T-helper 1 cell treated with Interleukin-12 subunit alpha and Interleukin-12 subunit beta and Interleukin-4 antibody, amounts not matched to agents 30 μg/mL and 1 μg/mL, for 36 hours (primary cell): ENCODE measurements around the gene ITPK1.

Experiments
- H3K27ac Mint-ChIP-seq: one replicate; pipeline ENCODE4 v1.8.0; 2021; ENCODE audit warnings: mild to moderate bottlenecking, mixed read lengths
- H3K27me3 Mint-ChIP-seq: one replicate; pipeline ENCODE4 v1.8.0; 2021; ENCODE audit warnings: low read depth, mixed read lengths
- H3K36me3 Mint-ChIP-seq: one replicate; pipeline ENCODE4 v1.8.0; 2021; ENCODE audit warnings: low read depth, mixed read lengths
- H3K4me1 Mint-ChIP-seq: one replicate; pipeline ENCODE4 v1.8.0; 2021; ENCODE audit warnings: low read depth, mixed read lengths
- H3K4me3 Mint-ChIP-seq: one replicate; pipeline ENCODE4 v1.8.0; 2021; ENCODE audit warnings: mild to moderate bottlenecking, moderate library complexity, mixed read lengths
- H3K9me3 Mint-ChIP-seq: one replicate; pipeline ENCODE4 v1.8.0; 2021; ENCODE audit warnings: mixed read lengths

ITPK1 gene

DNA sequence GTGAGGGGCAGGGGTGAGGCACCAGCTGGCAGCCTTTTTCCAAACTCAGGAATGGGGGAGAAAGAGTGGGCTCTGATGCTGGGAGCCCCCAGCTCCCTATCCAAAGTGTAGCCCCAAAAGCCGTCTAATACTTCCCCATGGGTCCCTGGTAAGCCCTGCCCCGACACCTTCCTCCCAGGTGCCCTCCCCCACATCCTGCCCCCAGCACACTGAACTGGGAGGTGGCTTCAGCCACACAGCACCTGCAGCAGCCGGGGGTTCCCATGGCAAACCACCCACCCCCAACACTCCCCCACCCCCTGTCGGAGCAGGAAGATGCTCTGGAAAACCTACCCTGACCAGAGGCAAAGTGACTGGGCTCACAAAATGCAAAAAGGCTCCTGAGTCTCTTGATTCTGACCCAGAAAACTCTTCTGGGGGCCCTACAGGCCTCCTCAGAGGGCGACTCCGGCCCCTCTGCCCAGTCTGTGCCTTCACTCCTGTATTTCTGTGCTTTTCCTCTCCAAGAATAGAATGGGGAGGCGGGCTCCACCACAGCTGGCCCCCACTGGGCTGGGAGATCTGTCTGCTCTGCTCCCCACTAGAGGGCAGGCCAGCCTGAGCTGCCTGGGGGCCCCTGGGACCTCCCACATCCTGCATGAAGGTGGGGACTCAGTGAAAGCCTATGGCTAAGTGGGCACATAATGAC lies 81.6 kb downstream of the ITPK1 start:
- Mint-ChIP-seq H3K4me1 (peaks cover 20% of the 10 kb centered on the region), H3K4me3 (peak overlapping the region; percentile 44), H3K36me3 (no peaks in the 10 kb centered on the region), H3K9me3 (no peaks in the 10 kb centered on the region), H3K27me3 (no peaks in the 10 kb centered on the region), H3K27ac (peak overlapping the region; percentile 61)

DNA sequence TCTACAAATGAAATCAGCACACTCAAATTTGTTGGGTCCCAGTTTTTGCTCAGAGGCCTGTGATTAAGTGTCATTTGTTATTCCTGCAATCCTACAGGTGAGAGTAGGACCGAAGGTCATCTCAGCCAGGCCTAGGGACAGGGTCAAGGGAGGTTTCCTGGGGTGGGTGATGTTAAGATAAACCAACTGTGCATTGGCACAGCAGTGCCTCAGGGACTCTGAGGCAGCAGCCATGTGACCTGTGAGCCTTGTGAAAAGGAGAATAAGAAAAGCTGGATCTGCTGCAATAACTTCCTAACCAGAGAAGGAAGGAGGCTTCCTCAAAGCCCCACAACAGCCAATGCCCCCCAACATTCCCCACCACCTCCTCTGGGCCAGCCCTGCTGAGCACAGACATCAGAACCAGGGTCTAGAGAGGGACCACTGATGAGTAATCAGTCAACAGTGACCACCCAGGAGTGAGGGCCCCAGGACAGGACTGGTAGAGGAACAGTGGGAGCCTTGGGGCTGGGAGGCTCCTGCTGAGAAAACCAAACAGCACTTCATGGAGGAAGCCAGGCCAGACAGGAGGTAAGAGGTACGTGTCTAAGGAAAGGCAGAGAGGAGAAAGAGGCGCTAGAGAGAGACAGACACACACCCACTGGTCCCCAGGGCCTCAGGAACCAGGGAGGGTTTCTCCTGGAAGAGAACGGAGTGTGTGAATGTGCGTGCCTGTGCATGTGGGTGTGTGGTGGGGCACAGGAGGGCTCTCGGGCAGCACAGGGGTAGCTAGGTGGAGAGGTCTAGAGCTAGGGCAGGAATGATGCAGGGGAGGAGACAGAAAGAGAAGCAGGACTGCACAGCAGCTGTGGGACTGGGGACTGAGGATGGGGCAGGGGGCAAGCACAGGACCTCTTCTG lies 82.4 kb downstream of the ITPK1 start:
- Mint-ChIP-seq H3K27me3 (no peaks in the 10 kb centered on the region), H3K4me3 (no peak overlapping the region), H3K36me3 (no peaks in the 10 kb centered on the region), H3K4me1 (peaks cover 18% of the 10 kb centered on the region), H3K27ac (peak overlapping the region; percentile 51), H3K9me3 (no peaks in the 10 kb centered on the region)

DNA sequence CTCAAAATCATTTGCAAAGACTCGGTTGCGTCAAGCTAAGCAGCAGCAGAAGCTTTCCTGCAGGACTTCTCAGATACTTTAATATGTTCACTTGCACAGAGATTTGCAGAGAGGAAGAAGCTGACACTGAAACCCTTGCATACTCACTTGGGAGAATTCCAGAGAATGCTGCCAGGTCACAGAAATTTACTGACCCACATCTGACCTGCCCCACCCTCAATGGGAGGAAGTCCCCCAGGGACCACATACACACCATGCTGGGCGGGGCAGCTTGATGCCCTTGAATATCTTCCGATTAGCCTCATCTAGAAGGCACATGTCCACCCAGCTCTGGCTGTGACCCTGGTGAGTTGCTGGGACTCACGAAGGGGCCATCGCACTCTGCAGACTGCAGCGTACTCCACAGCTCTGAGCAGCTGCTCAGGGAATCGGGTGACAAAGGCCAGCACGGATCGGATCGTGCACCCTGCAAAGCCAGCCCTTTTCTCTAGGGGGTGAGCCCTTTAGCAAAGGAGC lies 83.2 kb downstream of the ITPK1 start:
- peaks cover 18% of the 10 kb centered on the region for H3K4me1 Mint-ChIP-seq
- no peak overlapping the region for H3K27ac Mint-ChIP-seq
- H3K4me3 Mint-ChIP-seq, result no peak overlapping the region

DNA sequence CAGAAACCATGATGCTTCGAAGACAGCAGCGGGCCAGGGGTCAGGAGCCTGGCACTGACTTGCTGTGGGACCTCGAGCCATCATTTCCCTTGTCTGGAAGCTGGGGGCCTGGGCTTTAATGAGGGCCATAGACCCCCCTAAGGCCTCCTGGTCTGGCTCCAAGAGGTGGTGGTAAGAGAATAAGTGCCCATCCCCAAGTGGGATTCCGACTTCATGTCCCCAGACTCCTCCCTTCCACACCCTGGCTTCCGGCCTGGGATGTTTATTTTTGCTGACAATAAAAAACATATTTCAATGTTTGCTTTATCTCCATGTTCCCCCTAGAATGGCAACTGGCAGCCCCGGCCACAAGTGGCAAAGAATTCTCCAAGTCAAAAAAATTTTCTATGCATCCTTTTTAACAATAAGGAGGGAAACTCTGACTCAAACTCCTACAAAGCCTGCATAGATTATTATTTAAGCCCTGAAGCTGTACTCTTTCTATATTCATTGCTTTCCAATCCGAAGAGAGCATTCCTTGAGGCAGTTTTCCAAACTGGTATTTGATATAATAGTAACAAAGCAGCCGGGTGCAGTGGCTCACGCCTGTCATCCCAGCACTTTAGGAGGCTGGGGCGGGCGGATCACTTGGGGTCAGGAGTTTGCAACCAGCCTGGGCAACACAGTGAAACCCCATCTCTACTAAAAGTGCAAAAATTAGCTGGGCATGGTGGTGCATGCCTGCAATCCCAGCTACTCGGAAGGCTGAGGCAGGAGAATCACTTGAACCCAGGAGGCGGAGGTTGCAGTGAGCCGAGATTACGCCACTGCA lies 84.0 kb downstream of the ITPK1 start:
- H3K4me1 Mint-ChIP-seq, result peaks cover 18% of the 10 kb centered on the region
- H3K9me3 Mint-ChIP-seq, result no peaks in the 10 kb centered on the region
- no peaks in the 10 kb centered on the region for H3K27me3 Mint-ChIP-seq
- no peaks in the 10 kb centered on the region for H3K36me3 Mint-ChIP-seq
- no peak overlapping the region for H3K4me3 Mint-ChIP-seq
- no peak overlapping the region for H3K27ac Mint-ChIP-seq

More for the DNA sequence above, 83.2 kb downstream of the ITPK1 start:
- Mint-ChIP-seq H3K9me3 (no peaks in the 10 kb centered on the region), H3K36me3 (no peaks in the 10 kb centered on the region), H3K27me3 (no peaks in the 10 kb centered on the region)

DNA sequence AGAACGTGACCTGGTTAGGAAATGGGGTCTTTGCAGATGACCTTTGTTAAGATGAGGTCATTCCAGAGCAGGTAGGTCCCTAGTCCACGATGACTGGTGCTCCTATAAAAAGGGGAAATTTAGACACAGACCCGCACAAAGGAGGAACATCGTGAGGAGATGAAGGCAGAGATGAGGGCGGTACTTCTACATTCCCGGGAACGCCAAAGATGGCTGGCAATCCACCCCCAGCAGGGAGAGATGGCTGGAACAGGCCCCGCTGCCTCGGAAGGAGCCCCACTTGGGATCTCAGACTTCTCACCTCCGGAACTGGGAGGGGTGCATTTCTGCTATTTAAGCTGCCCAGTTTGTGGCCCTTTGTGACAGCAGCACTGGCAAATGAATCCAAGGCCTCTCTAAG lies 85.0 kb downstream of the ITPK1 start:
- Mint-ChIP-seq H3K9me3 (no peaks in the 10 kb centered on the region), H3K27me3 (no peaks in the 10 kb centered on the region), H3K4me1 (peaks cover 18% of the 10 kb centered on the region), H3K27ac (no peak overlapping the region), H3K36me3 (no peaks in the 10 kb centered on the region), H3K4me3 (no peak overlapping the region)

DNA sequence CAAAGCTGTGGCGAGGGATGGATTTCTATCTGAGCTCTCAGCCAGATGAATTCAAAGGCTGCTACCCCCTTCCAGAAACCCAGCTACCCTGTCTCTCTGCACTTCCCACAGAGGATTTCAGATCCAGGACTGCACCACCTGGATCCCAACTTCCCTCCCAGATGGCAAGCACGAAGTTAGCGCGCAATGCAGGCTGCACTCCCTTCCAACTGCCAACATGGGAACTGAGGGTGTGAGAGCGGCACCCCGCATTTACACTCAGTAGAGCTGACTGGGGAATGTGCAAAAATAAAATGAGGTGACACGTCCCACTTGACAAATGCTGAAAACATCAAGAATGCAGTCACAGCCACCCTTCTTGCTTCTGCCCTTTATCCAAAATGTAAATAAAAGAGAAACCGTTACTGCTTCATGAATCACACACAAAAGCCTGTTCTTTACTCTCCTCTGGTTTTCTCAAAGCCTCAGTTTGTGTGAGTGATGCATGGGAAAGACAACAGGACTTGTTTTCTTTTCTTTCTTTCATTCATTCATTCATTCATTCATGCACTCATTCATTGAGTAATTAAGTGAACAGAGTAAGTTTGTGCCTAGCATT lies 85.7 kb downstream of the ITPK1 start:
- Mint-ChIP-seq H3K36me3 (no peaks in the 10 kb centered on the region), H3K4me3 (no peak overlapping the region), H3K27me3 (no peaks in the 10 kb centered on the region), H3K9me3 (no peaks in the 10 kb centered on the region), H3K4me1 (peaks cover 21% of the 10 kb centered on the region), H3K27ac (no peak overlapping the region)

DNA sequence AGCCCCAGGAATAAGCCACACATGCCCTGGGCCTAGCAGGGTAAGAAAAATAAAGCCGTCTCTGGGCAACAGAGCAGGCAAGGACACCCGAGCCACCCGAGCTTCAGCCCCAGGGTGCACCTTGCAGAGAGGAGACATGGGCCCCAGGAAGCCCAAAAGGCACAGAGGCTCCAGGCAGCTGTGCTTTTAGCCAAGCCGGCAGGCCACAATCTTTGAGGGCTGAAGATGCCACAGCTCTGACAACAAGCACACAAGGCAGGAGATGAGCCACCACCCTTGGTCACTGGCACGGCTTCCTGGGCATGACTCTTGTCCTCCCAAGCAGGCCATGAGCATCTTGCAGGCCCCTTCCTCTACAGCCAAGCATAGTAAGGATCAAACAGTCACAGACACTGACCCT lies 86.3 kb downstream of the ITPK1 start:
- H3K9me3 Mint-ChIP-seq, result no peaks in the 10 kb centered on the region
- no peaks in the 10 kb centered on the region for H3K27me3 Mint-ChIP-seq
- H3K27ac Mint-ChIP-seq, result no peak overlapping the region
- peaks cover 17% of the 10 kb centered on the region for H3K4me1 Mint-ChIP-seq
- no peak overlapping the region for H3K4me3 Mint-ChIP-seq
- no peaks in the 10 kb centered on the region for H3K36me3 Mint-ChIP-seq

DNA sequence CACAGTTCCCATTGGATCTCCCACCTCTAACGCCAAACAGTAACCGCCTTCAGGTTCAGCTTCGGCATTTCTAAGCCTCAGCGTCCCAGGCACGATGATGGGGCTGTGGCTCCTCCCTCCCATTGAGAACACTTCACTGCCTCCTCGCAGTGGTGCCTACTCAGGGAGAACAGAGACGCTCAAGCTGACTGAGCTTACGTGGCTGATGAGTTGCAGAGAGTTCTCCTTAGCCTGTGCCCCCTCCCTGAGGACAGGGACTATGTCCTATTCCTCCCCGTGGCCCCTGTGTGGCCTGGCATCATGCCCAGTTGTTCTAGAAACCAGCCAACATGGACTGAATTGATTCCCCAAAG lies 87.0 kb downstream of the ITPK1 start:
- Mint-ChIP-seq H3K27me3 (no peaks in the 10 kb centered on the region), H3K4me1 (peaks cover 13% of the 10 kb centered on the region), H3K36me3 (no peaks in the 10 kb centered on the region), H3K27ac (no peak overlapping the region), H3K9me3 (no peaks in the 10 kb centered on the region), H3K4me3 (no peak overlapping the region)

DNA sequence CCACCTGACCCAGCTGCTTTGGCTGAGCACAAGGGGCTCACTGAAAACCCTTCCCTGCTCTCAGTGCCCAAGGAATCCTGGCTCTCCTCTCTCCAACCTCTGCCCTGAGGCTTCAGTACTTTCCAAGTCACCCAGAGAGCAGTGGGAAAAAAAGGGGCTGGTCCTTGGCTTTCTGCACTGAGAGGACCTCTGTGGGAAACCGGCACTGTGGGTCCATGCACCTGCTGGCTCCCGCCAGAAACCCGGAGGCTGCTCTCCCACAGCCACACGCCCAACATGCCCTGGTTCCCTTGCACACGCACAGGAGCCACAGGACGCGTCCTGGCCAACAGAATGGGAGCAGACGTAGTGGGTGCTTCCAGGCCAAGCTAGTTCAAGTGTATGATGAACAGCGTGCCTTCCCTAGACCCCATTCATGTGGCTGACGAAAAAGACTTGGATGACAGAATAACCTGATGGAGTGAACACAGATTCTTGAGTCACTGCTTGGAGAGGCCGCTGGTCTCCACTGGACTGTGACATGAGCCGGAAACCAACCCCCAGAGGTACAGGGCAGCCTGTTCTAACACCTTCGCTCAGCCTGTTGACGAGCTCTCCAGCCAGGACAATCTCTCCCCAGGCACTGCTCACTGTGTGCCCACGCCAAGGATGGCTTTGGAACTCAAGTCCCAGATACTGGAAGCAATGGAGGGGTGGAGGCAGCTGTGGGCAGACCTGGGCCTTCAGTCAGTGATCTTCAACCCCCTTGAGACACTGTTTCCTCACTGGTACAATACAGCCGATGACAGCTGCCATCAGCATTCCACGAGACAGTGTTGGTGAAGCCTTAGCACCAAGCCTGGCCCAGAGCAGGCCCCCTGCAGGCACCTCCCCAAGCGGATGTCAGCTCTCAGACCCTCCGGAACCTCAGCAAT lies 87.7 kb downstream of the ITPK1 start:
- no peaks in the 10 kb centered on the region for H3K9me3 Mint-ChIP-seq
- no peak overlapping the region for H3K4me3 Mint-ChIP-seq
- H3K27ac Mint-ChIP-seq, result no peak overlapping the region
- peaks cover 8% of the 10 kb centered on the region for H3K4me1 Mint-ChIP-seq
- no peaks in the 10 kb centered on the region for H3K36me3 Mint-ChIP-seq
- no peaks in the 10 kb centered on the region for H3K27me3 Mint-ChIP-seq

DNA sequence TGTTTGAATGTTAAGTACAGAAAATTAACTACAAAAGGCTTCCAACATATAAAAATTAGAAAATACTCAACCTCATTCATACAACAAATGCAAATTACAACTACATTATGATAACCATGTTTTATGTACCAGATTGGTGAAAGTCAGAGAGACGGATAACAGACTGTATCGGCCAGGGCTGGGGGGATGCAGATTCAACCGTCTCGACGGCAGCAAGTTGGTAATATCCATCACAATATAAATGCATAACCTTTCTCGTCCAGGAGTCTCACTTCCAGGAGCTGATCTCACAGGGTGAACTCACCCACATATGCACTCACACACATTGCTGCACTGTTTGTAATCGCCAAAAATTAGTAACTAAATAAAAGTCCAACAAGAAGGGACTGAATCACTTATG lies 89.4 kb downstream of the ITPK1 start:
- no peaks in the 10 kb centered on the region for H3K9me3 Mint-ChIP-seq
- no peak overlapping the region for H3K27ac Mint-ChIP-seq
- H3K4me1 Mint-ChIP-seq, result peaks cover 7% of the 10 kb centered on the region
- peaks cover 3% of the 10 kb centered on the region for H3K36me3 Mint-ChIP-seq
- no peaks in the 10 kb centered on the region for H3K27me3 Mint-ChIP-seq
- H3K4me3 Mint-ChIP-seq, result no peak overlapping the region

DNA sequence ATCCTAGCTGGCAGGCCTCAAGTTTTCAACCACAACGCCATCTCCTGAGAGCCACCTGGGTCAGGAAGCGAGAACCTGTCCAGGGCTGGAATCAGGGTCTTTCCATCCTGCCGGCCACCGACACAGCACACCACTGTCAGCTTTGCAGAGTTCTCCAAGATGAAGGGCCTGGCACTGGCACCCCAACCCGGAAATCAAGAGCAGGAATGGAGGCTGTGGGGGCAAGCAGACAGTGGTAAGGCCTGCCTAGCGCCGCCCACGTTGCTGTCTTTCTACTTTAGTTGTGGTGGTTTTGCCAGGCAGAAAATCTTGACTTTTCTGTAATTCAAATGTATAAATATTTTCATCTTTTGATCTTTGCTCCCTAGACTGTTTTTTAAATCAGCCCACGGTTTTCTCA lies 90.7 kb downstream of the ITPK1 start:
- Mint-ChIP-seq H3K27me3 (no peaks in the 10 kb centered on the region), H3K4me1 (peaks cover 7% of the 10 kb centered on the region), H3K9me3 (no peaks in the 10 kb centered on the region), H3K36me3 (peaks cover 3% of the 10 kb centered on the region), H3K4me3 (no peak overlapping the region), H3K27ac (no peak overlapping the region)

DNA sequence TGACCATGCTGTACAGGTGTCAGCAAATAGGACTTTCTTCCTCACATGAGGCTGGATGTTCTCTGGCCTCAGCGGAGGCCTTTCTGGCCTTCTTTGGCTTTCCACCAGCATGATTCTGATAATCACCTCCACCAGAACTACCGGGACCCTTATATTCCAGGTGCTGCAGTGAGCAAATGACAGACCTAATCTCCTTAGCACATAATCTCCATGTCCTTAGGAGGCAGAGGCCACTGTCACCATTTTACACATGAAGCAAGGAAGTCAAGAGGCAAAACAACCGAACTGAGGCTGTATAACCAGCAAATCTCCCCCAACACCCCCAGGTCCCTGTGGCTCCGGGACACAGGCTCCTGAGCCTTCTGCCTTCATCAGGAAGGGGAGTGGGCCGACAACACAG lies 91.2 kb downstream of the ITPK1 start:
- no peaks in the 10 kb centered on the region for H3K27me3 Mint-ChIP-seq

DNA sequence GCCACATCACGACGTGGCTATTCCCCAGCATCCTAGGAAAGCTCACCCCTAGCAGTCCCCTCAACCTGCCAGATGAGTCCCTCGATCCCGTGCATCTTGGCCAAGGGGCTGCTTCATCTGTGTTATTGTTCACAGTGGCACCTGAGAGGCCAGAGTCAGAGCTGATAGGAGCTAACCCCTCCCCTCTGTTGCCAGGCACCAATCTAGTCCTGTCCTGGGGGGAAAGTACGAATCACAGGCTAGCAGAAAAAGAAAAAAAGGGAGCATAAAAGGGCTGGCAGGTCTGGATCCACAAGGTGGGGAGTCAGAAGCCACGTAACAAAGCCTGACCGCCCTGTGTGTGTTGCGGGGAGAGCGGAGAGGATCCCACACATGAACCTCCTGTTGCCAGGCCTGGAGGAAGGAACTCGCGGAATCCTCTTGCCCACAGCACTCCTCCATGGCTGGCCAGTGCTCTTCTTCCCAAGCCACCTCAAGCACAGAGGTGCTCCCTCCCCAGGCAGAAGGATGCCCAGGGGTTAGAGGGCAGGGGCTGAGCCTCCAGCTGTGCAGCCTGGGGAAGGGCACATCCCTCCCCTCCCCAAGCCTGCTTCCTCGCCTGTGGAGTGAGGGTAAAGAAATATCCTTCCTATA lies 91.8 kb downstream of the ITPK1 start:
- peaks cover 7% of the 10 kb centered on the region for H3K4me1 Mint-ChIP-seq
- no peak overlapping the region for H3K27ac Mint-ChIP-seq
- H3K4me3 Mint-ChIP-seq, result no peak overlapping the region
- no peaks in the 10 kb centered on the region for H3K27me3 Mint-ChIP-seq
- peaks cover 3% of the 10 kb centered on the region for H3K36me3 Mint-ChIP-seq
- H3K9me3 Mint-ChIP-seq, result no peaks in the 10 kb centered on the region

More for the DNA sequence above, 91.2 kb downstream of the ITPK1 start:
- Mint-ChIP-seq H3K4me3 (no peak overlapping the region), H3K9me3 (no peaks in the 10 kb centered on the region), H3K27ac (no peak overlapping the region), H3K4me1 (peaks cover 7% of the 10 kb centered on the region), H3K36me3 (peaks cover 3% of the 10 kb centered on the region)
